Glomerular visceral epithelial cell (primary cell): ENCODE results near the gene CFAP157.
A peak's percentile ranks its signal among the peaks of the same experiment; 100 is the strongest.

Experiments
- DNase-seq: peaks from one replicate; pipeline ENCODE4 v3.0.0-alpha.2; 2016; ENCODE audit errors: extremely low spot score

Gene CFAP157

GRCh38 chr9:127715470-127716337 lies 8.9 kb downstream of the CFAP157 start, which contains the start of the genes PTRH1 and TTC16:
Gene PTRH1 (minus strand): TSS chr9:127715663. CDS start chr9:127715639, 24 bp downstream.
Gene TTC16 (plus strand): TSS chr9:127716079. CDS start chr9:127716146, 67 bp downstream.
- DNase-seq: peak; percentile 94

GRCh38 chr9:127716412-127716811 lies 9.6 kb downstream of the CFAP157 start:
- no peak for DNase-seq

- no peak for DNase-seq
These were observed 11.0 kb downstream of the CFAP157 start for GRCh38 chr9:127717766-127718165.

GRCh38 chr9:127720031-127720864 lies 13.5 kb downstream of the CFAP157 start:
- DNase-seq: no peak

- no peak for DNase-seq
These were observed 14.1 kb downstream of the CFAP157 start for GRCh38 chr9:127720865-127721227.

GRCh38 chr9:127721391-127721821 lies 14.6 kb downstream of the CFAP157 start:
- DNase-seq: no peak

GRCh38 chr9:127722055-127722745 lies 15.4 kb downstream of the CFAP157 start:
- DNase-seq: no peak

GRCh38 chr9:127723013-127723412 lies 16.2 kb downstream of the CFAP157 start:
- no peak for DNase-seq

- DNase-seq: peak; percentile 52
These were observed 16.7 kb downstream of the CFAP157 start for GRCh38 chr9:127723444-127723843.

GRCh38 chr9:127724012-127724411 lies 17.2 kb downstream of the CFAP157 start:
- DNase-seq: no peak

- no peak for DNase-seq
These were observed 20.1 kb downstream of the CFAP157 start for GRCh38 chr9:127726871-127727270.

- DNase-seq: no peak
These were observed 22.0 kb downstream of the CFAP157 start for GRCh38 chr9:127728808-127729207.

- DNase-seq: no peak
These were observed 22.9 kb downstream of the CFAP157 start for GRCh38 chr9:127729522-127730256.

- no peak for DNase-seq
These were observed 23.5 kb downstream of the CFAP157 start for GRCh38 chr9:127730262-127730661.

- DNase-seq: no peak
These were observed 24.1 kb downstream of the CFAP157 start for GRCh38 chr9:127730799-127731410.

- no peak for DNase-seq
These were observed 25.1 kb downstream of the CFAP157 start for GRCh38 chr9:127731938-127732337.

GRCh38 chr9:127732444-127732843 lies 25.7 kb downstream of the CFAP157 start:
- no peak for DNase-seq

- DNase-seq: no peak
These were observed 26.8 kb downstream of the CFAP157 start for GRCh38 chr9:127733614-127734013.

GRCh38 chr9:127734247-127734746 lies 27.5 kb downstream of the CFAP157 start:
- DNase-seq: no peak

GRCh38 chr9:127734747-127735529 lies 28.1 kb downstream of the CFAP157 start, which contains the start of gene TOR2A:
Gene TOR2A (minus strand): TSS chr9:127735294. CDS start chr9:127735270, 24 bp downstream.
- peak; percentile 97 for DNase-seq
